H1 (cell line): ENCODE data around the gene ANO2.

ENCODE experiments used
- BRCA1 ChIP-seq: IDR thresholded peaks from 2 replicates; pipeline ENCODE4 v1.6.1; 2012; ENCODE audit warnings: low read depth, low read length, improper control_type of control experiment
- CEBPB ChIP-seq: IDR thresholded peaks from 2 replicates; pipeline ENCODE4 v1.6.1; 2012; ENCODE audit warnings: low read depth, low read length
- CTCF ChIP-seq, 3 experiments: IDR thresholded peaks; 1 replicate in 2 of 3; 2 replicates in 1 of 3; pipeline versions ENCODE4 v1.5.1 to v1.6.1; 2011; ENCODE audit warnings: low read length in 3 of 3, mild to moderate bottlenecking in 3 of 3, inconsistent platforms in 2 of 3, low read depth in 1 of 3, moderate library complexity in 1 of 3; ENCODE audit not compliant: insufficient read depth in 1 of 3; ENCODE audit errors: control extremely low read depth in 1 of 3
- EP300 ChIP-seq, 2 experiments: IDR thresholded peaks; 1 replicate in 1 of 2; 2 replicates in 1 of 2; pipeline ENCODE4 v1.6.1; 2011 to 2012; ENCODE audit warnings: low read depth in 2 of 2, low read length in 2 of 2, mild to moderate bottlenecking in 2 of 2, borderline replicate concordance in 1 of 2, inconsistent platforms in 1 of 2, moderate library complexity in 1 of 2
- FOSL1 ChIP-seq: IDR thresholded peaks from 2 replicates; pipeline ENCODE4 v1.6.1; 2011; ENCODE audit warnings: mild to moderate bottlenecking, low read depth, low read length, moderate library complexity; ENCODE audit not compliant: insufficient read depth
- GABPA ChIP-seq: IDR thresholded peaks from 2 replicates; pipeline ENCODE4 v1.6.1; 2011; ENCODE audit warnings: mild to moderate bottlenecking, low read length, moderate library complexity, borderline replicate concordance; ENCODE audit not compliant: insufficient read depth
- POLR2A ChIP-seq, 2 experiments: IDR thresholded peaks; 1 replicate in 1 of 2; 2 replicates in 1 of 2; pipeline ENCODE4 v1.6.1; 2011; ENCODE audit warnings: low read depth in 2 of 2, low read length in 2 of 2, mild to moderate bottlenecking in 2 of 2; ENCODE audit errors: control extremely low read depth in 1 of 2
- POLR2AphosphoS5 ChIP-seq: IDR thresholded peaks from 2 replicates; pipeline ENCODE4 v1.6.1; 2011; ENCODE audit warnings: low read depth, low read length
- TAF7 ChIP-seq: optimal IDR thresholded peaks from 2 replicates; pipeline ENCODE3; 2011; ENCODE audit warnings: low read depth, mild to moderate bottlenecking, inconsistent platforms, low read length, moderate library complexity, borderline replicate concordance
- TBP ChIP-seq: IDR thresholded peaks from 2 replicates; pipeline ENCODE4 v1.6.1; 2011; ENCODE audit warnings: low read depth, low read length, improper control_type of control experiment
- TCF12 ChIP-seq: IDR thresholded peaks from 2 replicates; pipeline ENCODE4 v1.6.1; 2011; ENCODE audit warnings: low read depth, mild to moderate bottlenecking, low read length
- YY1 ChIP-seq: IDR thresholded peaks from 2 replicates; pipeline ENCODE4 v1.6.1; 2011; ENCODE audit warnings: low read depth, mild to moderate bottlenecking, low read length
- ZNF274 ChIP-seq: IDR thresholded peaks from 2 replicates; pipeline ENCODE4 v1.7.0; 2012; ENCODE audit warnings: low read length, borderline replicate concordance; ENCODE audit errors: extremely low read depth

GRCh38 chr12:5520037-5520436 is 425.0 kb downstream of the ANO2 start:
- TF ChIP-seq CTCF (IDR thresholded peaks at IDR 0.05; ENCODE audit: control extremely low read depth in 1 of 3, insufficient read depth in 1 of 3, low read depth in 1 of 3, low read length in 3 of 3), result no peak
- no peak for TF ChIP-seq EP300 (IDR thresholded peaks at IDR 0.05; ENCODE audit: borderline replicate concordance in 1 of 2, low read depth in 2 of 2, low read length in 2 of 2)
- TF ChIP-seq GABPA, result no peak
- TF ChIP-seq FOSL1, result no peak
- no peak for TF ChIP-seq ZNF274
- no peak for TF ChIP-seq TCF12
- TF ChIP-seq TBP, result no peak
- no peak for TF ChIP-seq POLR2AphosphoS5
- TF ChIP-seq CEBPB, result no peak
- TF ChIP-seq BRCA1, result no peak
- TF ChIP-seq POLR2A (IDR thresholded peaks at IDR 0.05; ENCODE audit: control extremely low read depth in 1 of 2, low read depth in 2 of 2, low read length in 2 of 2), result no peak
- no peak for TF ChIP-seq YY1
- no peak for TF ChIP-seq TAF7
